Stimulated activated CD4-positive, alpha-beta T cell treated with anti-CD3 and anti-CD28 coated beads, TNF-alpha, amount 100 ng/mL, for 48 hours (primary cell): ENCODE data around the gene ZP4.
"Not testable (repeated sequence)": the region's sequence is repeated elsewhere in the genome, so short reads cannot be mapped to it uniquely, and the experiment has no call there.

ENCODE experiments used
- DNase-seq, 3 donors: peaks; one replicate each; pipeline ENCODE4 v3.0.0-alpha.2; 2020; ENCODE audit warnings: low read depth in 3 of 3

The ZP4 gene

DNA sequence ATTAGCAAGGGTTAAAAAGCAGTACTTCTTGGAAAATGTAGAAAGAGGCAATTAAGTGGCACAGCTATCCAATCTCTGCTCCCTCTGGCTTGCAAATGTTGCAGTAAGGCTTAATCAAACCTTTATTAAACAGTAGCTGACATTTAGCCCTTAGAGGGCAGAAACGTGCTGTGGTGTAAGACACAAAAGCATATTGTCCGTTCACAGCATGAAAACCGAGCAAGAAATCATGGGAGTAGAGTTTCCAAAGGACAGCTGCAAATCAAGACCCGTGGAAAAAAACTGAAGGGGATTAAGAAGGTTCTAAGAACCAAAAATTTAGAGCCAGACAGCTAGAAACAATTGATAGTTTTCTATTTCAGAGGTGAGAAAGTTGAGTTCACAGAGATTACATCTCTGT is 13.1 kb downstream of the ZP4 start:
- no peak for DNase-seq

DNA sequence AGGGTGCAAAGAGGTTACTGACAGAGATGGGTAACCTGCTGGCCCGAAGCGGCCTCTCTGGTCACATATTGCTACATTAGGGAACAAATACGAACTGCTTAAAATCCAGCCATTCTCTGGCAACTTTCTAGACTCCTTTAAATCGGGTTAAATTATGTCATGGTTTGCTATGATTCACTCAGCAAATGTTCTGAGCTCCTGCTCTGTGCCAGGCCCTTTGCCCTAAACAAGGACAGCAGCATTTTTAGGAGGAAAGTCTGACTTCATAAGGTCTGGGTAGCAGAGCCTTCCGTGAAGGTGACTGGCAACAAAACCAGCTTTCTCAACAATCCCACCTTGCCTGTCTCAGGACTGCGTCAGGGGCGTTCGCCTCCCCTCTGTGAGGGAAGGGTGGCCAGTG is 15.4 kb downstream of the ZP4 start:
- no peak for DNase-seq

DNA sequence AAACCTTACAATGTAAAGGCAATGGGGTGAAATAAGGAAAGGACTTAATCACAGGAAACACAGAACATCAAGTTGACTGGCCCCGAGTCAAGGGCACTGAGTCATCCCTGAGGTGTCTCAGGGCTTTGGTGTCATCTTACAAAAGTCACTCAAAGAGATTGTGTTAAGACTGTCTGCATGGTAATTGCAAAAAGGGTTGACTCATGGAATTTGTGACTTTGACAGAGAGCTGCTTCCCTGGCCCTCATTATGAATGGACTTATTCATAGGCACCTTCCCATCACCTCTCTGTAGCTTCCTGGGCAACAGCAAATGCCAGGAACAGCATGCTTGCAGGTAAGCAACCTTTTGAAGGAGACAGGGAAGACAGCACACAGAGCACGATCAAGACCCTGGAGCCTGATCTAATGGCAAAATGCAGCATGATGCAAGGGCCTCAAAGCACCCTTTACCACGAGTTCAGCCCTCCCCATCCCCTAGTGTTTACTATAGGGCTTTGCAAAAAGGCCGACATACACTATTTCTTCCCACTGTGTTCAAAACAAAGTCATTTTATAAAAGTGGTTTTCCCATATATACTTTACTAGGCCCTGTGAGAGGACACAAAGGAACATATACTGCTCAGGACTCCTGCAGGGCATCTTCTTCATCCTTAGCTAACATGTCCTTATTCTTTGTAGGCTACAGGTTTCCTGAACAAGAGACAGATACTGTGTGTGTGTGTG is 17.1 kb downstream of the ZP4 start:
- DNase-seq: peak in 1 of 3 donors; percentile 2

DNA sequence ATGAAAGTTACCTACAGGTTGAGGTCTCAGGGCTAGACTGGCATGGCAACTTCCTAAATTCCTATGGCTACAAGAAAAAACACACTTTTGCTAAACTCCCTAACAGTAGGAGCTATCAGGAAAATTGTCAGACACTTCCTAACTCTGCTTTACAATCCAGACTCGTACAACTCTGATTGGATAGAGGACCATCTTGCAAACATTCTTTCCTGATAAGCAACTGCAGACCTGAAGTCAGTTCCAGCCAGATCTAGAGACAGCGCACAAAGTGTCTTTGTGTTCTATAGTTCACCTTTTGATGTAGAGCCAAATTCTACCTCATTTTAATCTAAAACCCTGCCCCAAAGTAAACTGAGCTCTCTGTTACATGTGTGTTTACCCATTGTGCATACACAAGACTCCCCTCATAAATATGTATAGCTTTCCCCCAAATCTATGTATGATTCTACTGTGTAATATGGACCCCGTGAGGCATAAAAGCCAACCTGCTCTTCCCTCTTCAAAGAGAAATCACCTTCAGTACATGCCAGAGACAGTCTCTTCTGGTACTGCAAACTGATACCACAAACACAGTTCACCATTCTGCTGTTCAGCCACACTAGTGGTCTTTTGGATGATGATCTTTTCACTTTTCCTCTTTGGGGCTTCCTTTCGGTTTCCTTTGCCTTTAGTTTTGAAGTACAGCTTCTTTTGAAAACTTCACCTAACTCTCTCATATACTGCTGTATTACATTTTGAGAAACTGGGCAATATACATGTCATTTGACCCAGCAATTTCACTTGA is 21.7 kb downstream of the ZP4 start:
- no peak for DNase-seq

DNA sequence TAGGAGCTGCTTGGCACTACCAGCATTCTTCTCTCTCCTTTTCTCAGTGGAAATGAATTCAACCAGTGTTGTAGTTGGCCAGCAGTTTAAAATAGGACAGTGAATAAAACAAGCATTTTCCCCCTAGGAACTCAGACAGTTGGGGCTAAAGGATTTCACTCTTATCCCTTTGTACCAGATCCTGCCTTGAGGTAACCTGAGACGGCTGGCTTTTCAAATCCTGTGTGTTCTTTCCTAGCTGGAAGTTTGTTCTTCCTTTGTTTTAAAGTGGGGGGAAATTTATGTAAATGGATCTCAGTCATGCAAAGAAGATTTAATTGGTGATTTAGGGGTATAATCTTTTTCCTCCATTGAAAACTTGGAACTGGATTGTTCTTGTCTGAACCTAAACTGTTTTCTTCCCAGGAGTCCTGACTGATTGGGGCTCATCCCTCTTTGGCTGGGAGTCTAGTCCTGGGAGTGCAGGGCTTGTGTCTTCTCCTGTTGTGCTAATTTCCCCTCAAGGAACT is 23.3 kb downstream of the ZP4 start:
- DNase-seq: no peak

DNA sequence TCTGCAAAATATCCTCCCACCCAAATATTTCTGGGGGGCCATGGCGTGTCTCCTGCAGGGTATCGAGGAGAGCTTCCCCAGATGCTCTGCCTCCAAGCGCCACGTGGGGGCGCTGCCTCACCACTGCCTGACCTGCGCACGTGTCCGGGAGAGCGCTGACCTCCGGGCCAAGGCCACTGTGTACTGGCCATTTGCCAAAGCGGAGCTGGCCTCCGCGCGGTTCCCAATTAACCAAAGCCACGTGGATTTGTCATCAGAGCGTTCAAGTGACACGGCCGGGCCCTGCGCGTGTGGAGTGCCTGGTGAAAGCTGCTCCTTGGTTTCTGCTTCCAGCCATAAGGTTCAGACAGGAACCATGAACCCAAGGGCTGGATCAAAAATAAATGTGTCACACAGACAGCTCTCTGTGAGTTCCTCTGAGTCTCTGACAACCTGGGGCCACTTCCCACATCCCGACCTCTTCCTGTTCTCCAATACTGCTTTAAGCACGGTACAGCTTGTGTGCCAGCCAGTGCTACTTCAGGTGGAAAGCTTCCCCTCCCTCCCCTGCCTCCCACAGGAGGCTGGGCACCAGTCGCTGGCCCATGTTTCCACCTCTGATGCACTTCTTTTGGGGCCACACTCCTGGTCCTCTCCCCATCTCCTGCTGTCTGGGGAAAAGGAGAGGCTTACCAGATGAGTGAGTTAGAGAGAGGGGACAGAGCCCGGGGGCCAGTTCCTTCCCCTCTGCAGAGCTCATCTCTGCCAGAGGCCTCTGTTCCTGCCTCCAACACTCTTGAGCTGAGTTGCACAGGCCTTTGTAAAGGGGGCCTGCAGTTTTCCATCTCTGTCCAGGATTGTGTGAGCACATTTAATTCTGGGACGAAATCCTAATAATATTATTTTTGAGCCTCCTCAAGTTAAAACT is 26.1 kb downstream of the ZP4 start:
- DNase-seq: peak in 2 of 3 donors; percentile 1 to 8

DNA sequence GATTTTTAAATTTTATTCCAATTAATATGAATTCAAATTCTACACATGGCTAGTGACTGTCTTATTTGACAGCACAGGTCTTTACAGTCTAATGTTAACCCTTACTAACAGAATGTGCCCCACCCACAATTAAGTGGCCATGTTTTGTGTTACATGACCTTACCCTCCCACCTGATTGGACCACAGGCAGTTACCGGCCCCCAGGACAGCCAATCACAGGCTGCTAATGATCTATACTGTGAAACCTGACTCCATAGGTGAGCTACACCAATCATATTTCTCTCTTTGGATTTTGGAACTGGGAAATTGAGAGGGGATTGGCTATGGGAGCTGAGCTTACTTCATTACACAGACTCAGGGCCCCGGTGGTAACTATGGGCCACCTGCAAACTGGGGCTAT is 27.5 kb downstream of the ZP4 start:
- DNase-seq: no peak

DNA sequence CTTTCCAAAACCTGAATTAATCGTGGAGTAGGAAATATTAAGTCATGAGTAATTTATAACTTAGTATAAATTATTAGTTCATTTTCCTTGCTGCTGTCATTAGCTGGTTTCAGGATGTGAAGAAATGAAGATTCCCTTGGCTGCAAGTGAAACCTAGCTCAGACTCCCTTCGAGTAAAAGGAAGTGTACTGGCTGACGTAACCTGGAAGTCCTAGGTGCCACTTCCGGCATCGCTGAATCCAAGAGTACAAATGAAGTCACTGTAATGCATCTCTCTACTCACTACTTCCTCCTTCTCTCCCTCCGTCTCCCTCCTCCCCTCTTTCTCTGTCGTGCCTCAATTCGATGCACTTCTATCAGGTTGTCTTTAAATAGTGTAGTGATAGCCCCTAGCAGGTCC is 28.8 kb downstream of the ZP4 start:
- DNase-seq: no peak

DNA sequence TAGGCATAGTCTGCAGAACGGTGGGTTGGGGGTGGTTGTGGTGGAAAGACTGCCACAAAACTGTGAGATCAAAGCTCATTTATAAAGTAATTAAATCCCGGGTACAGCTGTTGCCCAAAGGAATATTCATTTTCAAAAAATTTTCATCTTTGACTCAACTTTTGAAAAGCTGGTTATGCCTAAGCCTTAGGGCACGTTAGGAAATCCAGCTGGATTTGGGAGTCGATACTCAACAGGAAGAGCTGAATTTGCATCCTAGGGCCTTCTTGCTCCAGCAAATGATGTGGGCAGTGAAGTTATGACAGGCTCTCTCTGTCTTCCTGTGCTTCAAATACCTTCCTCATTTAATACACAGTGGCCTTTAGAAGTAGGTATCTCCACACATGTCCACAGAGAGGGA is 31.7 kb downstream of the ZP4 start:
- no peak for DNase-seq

DNA sequence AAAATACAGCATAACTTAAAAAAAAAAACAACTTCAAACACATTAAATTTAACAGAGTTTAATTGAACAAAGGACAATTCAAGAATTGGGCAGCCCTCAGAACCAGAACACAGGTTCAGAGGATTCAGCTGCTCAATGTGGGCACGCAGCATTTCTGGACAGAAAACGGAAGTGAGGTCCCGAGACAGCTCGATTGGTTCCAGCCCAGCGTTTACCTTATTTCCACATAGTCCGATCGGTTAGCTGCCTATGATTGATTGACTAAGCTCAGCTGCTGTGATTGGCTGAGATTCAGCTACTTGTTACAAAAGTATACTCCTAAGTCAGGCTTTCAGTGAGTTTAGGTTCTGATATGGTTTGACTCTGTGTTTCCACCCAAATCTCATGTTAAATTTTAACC is 33.3 kb downstream of the ZP4 start:
- no peak for DNase-seq

DNA sequence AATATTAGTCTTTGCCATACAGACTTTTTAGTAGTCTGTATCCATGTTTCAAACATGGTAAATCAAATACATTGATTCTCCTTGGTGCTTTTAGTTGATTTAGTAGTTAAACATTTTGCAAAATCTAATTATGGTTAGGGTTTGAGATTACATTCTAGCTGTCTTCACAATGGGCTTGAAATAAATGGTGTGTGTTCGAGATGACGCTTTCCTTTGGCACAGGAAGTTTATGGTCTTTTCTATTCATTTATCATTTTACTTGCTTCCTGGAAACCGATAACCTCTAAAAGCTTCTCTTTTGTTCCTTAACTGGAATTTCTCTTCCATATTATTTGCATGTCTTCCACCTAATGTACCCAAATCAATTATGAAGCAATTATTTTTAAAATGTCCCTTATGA is 38.4 kb downstream of the ZP4 start:
- no peak for DNase-seq

DNA sequence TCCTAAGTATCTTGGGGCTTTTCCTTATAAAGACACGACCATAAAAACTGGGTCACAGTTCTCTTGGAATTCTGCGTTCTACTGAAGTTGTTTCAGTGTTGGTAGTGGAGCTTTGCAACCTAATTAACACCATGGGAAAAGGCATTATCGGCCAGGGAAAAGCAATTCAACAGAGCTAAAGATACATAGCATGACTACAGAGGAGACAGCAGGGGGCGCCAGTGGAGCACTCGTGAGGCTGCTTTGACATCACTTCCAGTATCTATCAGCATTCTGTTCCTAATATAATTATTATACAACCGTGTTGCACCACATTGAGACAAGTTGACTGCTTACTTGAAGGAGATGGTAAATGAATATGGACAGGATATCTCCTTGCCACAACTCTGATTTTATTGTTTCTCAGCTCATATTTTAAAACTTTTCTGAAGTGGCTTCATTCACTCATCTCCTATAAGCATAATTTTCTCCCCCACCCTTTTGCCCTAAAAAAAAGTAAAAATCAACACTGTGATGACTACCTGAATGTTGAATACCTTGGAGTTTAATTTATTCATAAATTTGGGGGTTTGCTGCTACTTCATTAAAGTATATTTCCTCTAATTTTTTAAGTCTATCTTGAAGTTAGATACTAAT is 39.4 kb downstream of the ZP4 start:
- DNase-seq: peak in 1 of 3 donors; percentile 9

DNA sequence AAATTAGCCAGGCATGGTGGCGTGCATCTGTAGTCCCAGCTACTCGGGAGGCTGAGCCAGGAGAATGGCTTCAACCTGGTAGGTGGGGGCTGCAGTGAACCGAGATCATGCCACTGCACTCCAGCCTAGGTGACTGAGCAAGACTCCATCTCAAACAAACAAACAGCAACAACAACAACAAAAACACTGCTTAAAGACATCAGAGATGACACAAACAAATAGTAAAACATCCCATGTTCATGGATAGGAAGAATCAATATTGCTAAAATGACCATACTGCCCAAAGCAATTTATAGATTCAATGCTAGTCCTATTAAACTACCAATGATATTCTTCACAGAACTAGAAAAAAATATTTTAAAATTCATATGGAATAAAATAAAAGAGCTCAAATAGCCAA is 47.2 kb downstream of the ZP4 start:
- DNase-seq: not testable (repeated sequence)

DNA sequence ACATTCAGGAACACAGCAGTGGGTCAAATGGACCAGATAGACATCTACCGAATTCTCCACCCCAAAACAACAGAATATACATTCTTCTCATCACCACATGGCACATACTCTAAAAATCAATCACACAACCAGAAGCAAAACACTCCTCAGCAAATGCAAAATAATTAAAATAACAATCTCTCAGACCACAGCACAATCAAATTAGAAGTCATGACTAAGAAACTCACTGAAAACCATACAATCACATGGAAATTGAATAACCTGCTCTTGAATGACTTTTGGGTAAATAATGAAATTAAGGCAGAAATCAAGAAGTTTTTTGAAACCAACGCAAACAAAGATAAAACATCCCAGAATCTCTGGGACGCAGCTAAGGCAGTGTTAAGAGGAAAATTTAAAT is 49.2 kb downstream of the ZP4 start:
- DNase-seq: no peak

DNA sequence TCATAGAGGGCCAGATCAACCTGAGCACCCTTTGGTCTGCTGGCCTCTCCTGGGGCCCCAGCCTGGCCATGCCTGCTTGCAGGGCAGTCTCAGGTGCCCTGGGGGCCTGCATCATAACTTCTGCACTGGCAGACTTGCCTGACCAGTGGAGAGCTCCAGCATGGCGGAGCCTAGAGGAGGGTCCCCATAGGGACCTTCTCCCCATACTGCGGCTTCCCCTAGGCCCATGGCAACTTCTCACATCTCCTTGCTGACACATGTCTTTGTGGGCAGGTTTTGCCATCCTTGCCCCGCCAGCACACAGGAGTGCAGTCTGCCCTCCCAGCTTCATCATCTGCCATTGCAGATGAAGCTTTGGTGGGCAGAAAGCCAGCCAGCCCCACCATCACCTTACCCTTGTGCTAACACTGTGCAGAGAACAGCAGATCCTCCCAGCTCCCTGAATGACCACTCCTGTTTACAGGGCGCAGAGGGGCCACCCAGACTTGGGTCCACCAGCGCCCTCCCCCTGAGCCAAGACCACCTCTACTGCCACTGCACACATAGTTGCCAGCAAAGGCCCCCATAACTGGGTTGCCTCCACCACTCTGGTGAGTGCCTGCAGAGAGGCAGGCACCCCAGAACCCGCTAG is 51.7 kb downstream of the ZP4 start:
- no peak for DNase-seq

DNA sequence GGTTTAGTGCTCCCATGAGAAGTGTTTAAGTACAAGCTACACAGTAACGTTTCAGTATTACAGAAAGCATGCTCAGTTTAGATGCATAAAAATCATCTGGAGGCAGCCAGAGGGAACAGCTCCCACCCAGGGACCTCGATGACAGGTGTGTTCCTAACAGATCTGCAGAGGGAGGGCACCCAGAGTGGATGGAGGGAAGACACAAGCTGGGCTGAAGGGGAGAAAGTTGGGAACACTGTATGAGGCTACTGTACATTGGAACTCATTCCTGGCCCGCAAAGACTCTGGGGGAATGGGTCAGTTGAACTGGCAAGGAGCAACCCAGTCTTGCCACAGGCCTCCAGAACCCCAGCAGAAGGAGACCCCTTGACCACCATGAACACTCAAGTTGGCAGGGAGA is 52.4 kb downstream of the ZP4 start:
- no peak for DNase-seq

DNA sequence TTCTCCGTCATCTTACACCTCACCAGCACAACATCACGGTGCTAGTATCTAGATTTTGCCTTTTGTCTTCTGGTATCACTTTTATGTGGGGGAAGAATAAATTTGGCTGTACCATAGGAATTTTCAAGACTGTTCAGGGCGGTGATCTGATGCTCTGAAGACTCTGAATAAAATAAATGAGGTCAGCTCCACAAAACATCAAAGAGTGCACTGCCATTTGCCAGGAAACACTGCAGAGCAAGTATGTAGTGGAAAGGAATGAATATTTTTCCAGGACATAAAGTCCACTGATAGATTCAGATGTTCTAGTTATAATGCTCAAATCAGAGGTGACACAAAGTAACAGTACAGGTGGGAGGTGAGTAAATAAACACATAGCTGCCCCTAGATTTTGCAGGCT is 56.3 kb downstream of the ZP4 start:
- no peak for DNase-seq

DNA sequence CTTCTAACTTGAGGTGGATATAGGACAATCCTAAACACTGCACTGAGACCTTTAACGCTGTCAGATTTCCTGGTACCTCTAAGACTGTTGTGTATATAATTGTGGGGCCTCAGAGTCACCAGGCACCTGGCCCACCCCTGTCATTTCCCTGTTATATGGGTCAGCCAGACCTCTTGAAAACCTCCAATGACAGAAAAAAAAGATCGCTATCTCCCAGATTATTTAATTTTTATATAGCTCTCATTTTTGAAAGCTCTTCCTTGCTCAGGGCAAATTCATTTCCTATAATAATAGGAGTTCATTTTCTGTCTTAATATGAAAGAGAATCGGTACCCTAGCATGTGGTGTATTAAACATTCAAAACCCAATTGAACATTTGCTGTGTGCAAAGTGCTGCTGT is 56.7 kb downstream of the ZP4 start:
- no peak for DNase-seq

DNA sequence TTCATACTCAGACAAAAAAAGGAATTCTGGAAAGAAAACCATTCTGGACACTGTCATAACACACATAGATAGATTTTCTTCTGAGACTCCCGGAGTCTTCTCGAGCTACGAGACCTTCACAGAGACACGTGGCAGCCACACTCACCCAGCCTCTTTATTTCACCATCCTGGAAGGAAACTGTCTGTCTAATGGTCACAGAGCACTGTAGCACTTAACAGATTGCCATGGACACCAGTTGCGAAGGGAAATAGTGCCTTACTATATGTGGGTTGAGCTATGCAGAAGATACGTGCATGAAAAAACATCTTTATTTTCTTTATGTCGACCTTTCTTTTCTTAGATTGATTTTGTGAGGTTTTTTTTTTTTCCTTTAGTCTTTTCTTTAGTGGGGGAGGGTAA is 57.9 kb downstream of the ZP4 start:
- no peak for DNase-seq
